CD4-positive, alpha-beta T cell treated with Interleukin-4 for 4 hours (primary cell): ENCODE data around the gene GDF10.

Experiments
- DNase-seq: peaks from one replicate; pipeline ENCODE4 v3.0.0-alpha.2; 2020

The GDF10 gene, protein sequence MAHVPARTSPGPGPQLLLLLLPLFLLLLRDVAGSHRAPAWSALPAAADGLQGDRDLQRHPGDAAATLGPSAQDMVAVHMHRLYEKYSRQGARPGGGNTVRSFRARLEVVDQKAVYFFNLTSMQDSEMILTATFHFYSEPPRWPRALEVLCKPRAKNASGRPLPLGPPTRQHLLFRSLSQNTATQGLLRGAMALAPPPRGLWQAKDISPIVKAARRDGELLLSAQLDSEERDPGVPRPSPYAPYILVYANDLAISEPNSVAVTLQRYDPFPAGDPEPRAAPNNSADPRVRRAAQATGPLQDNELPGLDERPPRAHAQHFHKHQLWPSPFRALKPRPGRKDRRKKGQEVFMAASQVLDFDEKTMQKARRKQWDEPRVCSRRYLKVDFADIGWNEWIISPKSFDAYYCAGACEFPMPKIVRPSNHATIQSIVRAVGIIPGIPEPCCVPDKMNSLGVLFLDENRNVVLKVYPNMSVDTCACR

DNA sequence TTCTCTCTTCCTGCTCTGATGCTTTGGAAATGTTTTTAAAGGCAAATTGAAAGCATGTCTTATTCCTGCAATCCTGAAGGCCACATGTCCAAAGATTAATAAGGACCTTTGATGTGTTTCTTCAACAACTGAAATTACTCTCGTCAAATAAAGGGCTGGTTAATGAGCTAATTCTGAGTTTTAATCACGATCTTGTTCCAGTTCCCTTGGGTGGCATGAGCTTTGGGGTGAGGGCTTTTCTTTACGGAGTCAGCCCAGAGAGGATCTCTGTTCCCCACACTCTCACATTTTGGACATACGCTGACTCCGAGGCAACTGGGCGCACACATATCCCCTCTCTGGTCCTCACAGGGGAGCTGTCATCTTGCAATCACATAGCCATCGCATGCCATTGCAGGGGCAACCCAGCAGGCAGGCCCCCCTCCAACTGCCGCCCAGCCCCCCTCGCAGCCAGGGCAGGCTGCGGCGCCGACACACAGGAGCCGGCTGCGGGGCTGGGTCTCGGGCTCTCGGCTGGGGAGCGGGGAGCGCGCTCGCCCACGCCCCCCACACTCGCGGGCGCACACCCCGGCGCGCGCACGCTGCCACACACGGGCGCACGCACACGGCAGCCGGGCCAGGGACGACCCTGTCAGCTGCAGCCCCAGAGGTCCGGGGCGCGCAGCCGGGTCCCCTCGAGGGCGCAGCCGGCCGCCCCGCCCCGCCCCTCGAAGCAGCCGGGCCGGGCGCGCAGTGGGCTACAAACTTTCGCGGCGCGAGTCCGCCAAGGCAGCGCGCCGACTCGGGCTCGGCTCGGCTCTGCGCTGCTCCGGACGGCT is at the start of gene GDF10:
TSS of gene GDF10 (plus strand) at position 587 of the 818 bp plus-strand sequence. CDS start 455 bp downstream, outside the sequence.
- DNase-seq = no peak

DNA sequence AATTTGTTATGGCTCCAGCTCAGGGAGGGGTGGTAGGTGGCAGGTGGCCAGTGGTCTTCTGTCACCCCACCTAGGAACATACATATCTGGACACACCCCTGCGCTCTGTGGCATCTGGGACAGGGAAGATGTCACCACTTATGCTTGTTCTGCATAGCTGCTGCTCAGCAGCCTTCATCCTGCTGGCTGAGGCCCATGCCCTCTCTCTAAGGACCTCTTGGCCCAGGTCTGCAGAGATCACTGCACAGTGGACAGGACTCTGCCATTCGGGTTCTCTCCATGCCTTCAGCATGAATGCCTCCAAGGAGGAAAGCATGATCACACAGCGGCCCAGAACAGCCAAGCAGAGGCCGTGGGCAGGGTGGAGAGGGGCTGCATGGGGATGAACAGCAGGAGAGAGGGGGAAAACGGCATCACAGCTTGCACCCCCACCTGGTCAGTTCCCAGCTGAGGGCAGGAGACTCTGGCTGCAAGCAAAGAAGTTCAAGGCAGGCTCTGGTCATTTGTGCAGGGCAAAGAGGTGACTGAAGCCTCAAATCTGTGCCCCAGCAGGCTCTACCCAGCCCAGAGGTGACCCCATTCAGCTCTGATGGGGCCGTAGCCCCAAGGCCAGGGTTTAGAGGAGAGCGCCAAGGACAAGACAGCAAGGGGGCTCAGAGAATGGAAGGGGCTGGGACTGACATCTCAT is 47.8 kb upstream of the GDF10 start:
- DNase-seq = no peak

DNA sequence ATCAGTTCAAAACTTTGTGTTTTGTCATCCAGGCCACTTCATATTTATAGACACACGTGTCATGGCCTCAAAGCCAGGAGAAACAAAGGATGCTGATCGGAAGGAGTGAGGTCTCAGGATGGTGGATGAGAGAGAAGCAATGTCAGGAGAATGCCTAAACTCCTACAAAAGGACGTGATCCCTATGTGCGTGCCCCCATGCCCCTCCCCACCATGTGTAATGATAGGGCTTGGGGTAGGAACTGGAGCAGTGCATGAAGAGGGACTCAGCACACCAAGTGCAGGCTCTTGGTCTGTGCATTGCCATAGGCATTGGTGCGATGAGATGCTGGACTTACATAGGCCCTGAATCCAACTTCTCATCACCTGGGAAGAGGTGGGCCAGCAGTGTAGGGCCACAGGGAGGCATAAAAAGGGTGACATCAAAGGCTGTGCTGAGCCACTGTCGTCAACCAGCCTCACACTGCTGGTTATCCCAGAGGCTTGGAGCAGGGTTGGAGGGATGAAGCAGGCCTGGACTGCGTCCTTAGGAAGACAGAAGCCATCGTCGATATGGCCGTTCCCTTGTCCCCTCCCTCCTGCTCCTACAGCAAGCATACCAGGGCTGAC is 46.9 kb upstream of the GDF10 start:
- no peak for DNase-seq

GRCh38 chr10:47253651-47254375 is 46.2 kb upstream of the GDF10 start:
- DNase-seq = no peak

GRCh38 chr10:47254611-47255010 is 45.4 kb upstream of the GDF10 start:
- no peak for DNase-seq

GRCh38 chr10:47255033-47255813 is 44.8 kb upstream of the GDF10 start:
- DNase-seq = no peak

GRCh38 chr10:47255866-47256265 is 44.1 kb upstream of the GDF10 start:
- no peak for DNase-seq

DNA sequence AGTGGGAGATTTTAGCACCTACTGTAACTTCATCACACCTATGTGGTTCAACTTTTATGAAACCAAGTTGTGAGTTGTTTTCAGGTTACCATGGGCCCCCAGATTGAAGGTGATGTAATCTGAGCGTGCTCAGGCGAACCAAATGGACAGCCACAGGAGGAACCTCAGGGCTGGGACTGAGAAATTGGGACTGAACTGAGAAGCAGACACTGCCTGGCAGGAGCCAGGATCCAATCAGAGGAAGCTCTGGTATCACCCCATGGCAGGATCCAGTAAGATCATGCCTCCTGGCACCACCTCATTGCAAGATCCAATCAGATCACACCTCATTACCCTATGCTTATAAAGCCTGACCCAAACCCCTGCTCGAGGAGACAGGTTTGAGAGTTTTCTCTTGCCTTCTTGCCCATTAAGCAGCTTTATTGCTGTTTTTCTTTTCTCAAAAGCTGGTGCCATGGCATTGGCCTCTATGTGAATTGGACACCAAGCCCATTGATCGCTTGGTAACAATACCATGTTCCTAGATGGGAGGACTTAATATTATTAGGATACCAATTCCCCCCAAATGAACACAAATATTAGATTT is 43.2 kb upstream of the GDF10 start:
- peak; percentile 14 for DNase-seq

- DNase-seq = peak; percentile 72
Observed at GRCh38 chr10:47257396-47258120, 42.4 kb upstream of the GDF10 start.

GRCh38 chr10:47258921-47259320 is 41.1 kb upstream of the GDF10 start:
- DNase-seq = no peak

DNA sequence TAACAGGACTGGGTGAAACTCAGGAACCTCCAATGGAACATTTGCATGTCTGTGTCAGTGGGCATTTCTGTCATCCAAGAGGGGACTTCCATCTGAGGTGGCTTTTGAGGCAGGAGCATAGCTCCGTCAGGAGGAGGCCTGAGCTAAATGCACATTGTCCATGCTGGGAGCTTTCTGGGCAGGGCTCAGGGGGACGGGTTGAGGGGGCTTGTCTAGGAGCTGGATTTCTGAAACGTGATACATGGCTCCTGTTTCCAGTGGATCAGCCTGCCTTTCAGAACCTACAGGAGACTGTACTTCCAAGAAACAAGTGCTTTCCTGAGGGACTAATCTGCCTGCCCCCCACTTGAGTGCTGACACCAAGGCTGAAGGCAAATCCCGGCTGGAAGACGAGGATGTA is 40.5 kb upstream of the GDF10 start:
- no peak for DNase-seq

DNA sequence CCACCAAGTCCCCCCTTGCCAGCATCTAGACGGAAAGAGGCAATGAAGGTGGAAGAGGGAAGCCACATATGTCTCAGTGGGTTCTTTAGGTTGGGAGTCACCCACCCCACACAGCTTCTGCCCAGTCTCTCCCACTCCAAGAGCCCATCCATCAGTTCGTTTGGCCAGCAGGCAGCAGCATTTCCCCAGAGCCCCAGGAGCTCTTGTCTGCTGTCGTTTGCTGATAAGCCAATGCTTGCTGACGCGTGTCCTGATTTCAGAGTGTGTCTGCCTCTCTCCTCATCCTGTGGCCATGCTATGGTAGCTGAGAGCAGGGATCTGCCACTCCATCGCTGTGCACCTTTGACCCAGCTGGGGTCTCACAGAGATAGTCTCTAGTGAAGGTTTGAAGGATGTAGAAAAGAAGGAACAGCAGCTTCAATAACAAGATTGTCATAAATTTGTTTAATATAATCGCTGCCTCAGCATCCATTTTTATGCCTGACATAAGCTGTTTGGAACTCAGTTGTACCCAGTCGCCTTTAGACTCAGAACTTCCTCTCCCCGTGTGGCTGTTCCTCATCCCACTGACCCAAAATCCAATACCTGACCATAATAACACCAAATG is 39.4 kb upstream of the GDF10 start:
- DNase-seq = no peak

- DNase-seq = peak; percentile 48
Observed at GRCh38 chr10:47261121-47261520, 38.9 kb upstream of the GDF10 start.

- no peak for DNase-seq
Observed at GRCh38 chr10:47261556-47261955, 38.4 kb upstream of the GDF10 start.

- DNase-seq = no peak
Observed at GRCh38 chr10:47262606-47263533, 37.1 kb upstream of the GDF10 start.

DNA sequence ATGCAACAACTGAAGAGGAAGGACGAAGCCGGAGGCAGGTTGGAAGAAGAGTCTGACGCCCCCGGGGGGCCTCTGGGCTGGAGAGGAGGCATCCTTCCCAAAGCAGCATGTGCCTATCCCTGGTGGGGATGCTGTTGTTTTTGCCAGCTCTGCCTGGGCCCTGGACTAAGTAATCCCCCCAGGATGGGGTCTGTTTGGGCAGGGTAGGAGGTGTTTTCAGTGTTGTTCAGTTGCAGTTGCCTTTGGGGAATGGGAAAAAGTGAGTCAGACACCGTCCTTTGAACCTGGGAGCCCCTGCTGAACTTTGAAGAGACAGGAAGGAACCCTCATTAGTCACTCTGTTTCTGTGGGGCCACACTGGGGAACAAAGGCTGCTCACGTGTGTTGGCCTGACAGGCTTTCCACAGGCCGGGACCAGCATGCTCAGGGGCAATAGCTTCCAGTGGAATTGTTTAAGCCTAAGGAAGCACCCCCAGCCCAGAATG is 35.2 kb upstream of the GDF10 start:
- DNase-seq = peak; percentile 81

- no peak for DNase-seq
Observed at GRCh38 chr10:47266602-47267001, 33.4 kb upstream of the GDF10 start.

- DNase-seq = no peak
Observed at GRCh38 chr10:47268696-47269095, 31.3 kb upstream of the GDF10 start.
